GM18502 (cell line): ENCODE data around the gene RBM43.
"Not testable (repeated sequence)": the region's sequence is repeated elsewhere in the genome, so short reads cannot be mapped to it uniquely, and the experiment has no call there.

Experiments
- ATAC-seq: cut with Tn5 transposase; IDR thresholded peaks from one replicate; pipeline ENCODE4 v1.9.1; 2021; ENCODE audit warnings: mild to moderate bottlenecking; ENCODE audit not compliant: unreplicated experiment, poor library complexity

Gene RBM43

GRCh38 chr2:151233288-151233687 lies 28.4 kb downstream of the RBM43 start:
- ATAC-seq = not testable (repeated sequence)

DNA sequence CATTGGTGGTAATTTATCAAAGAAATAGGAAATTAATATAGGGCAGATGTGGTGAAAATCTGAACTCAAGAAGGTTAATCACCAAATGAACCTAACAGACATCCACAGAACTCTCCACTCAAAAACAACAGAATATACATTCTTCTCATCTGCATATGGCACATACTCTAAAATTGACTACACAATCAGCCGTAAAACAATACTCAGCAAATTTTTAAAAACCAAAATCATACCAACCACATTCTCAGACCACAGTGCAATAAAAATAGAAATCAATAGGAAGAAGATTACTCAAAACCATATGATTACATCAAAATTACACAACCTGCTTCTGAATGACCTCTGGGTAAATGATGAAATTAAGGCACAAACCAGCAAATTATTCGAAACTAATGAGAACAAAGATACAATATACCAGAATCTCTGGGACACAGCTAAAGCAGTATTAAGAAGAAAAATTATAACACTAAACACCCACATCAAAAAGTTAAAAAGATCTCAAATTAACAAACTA lies 31.0 kb downstream of the RBM43 start:
- ATAC-seq = no peak

- ATAC-seq = no peak
Observed at GRCh38 chr2:151228847-151229512, 32.7 kb downstream of the RBM43 start.

DNA sequence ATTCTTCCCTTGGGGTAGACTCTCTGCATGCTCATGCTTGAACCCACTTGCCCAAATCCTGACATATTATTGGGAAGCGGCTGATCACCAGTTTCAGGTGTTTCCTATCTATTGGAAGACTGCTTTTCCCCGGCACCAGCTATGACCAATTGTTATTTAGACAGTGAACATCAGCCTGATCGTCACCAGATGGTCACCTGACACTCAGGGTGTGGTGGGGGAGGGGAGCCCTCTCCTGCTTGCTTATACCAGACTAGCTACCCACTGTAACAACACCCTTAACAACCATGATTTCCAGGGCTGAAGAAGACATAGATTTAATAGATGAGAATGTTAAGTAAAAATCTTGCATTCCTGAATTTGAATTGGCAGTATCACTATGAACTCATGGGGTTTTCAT lies 44.3 kb downstream of the RBM43 start:
- no peak for ATAC-seq

DNA sequence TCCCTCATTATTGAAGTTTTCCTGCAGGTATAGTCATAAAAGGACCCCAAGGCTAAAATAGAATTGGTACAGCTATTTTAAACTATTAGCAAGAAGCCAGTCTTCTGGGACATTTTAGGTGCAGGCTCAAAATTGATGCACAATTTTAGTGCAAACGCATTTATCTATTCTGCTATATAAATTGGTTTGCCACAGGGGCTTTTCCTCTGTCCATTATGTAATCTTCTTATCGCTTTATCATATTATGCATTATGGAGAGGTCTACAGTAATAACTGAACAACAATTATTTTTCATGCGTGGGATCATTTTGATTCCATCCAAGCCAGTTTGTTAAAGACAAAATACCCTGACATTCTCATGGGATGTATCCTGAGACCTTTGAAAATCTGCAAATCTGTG lies 54.6 kb downstream of the RBM43 start:
- no peak for ATAC-seq

DNA sequence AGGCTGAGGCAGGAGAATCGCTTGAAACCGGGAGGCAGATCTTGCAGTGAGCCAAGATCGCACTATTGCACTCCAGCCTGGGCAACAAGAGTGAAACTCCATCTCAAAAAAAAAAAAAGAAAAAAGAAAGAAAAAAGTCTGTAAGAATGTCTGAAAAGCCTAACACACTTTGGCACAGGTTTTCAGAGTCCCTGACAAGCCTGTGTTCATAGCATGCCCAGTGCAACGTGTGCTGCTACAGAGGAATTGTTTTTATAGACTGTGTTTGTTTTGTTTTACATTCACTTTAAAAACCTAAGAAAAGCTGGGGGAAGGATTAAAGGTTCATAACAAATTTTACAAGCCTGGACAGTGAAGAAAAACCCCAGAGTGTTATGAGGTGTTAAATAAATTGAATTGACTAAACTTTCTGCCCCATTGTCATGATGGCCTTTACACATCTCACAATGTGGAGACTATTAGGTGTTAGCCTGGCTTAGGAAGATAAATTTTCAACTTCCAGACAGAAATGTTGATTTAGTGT lies 55.2 kb downstream of the RBM43 start:
- no peak for ATAC-seq

DNA sequence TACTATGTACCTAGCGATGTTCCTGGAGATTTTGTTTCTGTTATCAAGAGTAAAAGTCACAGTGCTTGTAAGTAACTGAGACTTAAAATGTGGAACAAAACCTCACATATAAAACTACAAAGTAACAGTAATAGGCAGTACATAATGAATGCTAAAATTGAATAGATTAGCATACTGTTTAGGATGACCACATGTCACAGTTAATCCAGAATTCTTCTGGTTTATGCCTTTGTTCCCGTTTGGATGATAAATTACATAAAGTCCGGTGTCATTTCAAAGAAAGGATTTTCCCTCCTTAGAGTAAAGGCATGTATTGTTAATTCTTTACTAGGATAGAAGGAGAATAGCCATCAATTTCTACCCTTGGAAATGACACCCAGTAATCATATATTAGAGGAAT lies 56.1 kb downstream of the RBM43 start:
- no peak for ATAC-seq

GRCh38 chr2:151204756-151205155 lies 56.9 kb downstream of the RBM43 start:
- no peak for ATAC-seq

- ATAC-seq = no peak
Observed at GRCh38 chr2:151200844-151201243, 60.8 kb downstream of the RBM43 start.

DNA sequence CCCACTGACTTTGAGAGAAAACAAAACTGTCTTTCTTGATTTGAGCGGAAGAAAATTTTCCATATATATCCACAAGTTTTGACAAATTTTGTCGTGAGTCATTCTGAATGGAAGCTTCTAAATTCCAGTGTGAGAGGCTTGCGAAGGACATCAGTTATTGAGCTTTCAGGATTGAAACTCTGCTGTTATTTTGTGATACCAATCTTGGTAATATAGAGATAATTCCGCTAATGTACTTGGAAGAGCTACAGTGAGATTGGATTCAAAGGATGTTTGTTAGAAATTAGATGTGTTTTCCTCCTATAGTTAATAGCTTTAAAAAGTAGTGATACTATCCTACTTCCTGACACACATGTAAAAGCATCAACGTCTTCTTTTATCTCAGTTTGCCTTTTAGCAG lies 61.4 kb downstream of the RBM43 start:
- ATAC-seq = no peak

DNA sequence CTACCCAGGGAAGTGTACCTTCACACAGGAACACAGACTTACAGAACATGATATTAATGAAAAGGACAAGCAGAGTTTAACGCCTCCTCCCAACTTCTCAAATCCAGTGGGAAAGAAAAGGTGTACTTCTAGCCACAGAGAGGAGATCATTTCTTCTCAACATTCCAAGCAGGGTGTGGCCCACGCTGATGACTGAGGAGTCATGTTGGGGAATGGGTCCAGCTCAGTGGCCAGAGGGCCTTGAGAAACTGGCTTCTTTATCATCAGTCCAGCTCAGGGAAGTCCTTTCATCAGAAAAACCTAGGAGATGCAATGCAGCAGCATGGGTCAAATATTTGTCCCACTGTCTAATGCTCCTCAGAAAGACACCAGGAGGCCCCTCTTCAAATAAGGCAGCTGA lies 63.0 kb downstream of the RBM43 start:
- ATAC-seq = no peak
